ENCODE results near the gene RNF149. TPM values are rescaled to one million over a fixed set of nuclear protein-coding genes. Genes with fewer than 3 reads are reported as not detected.

RNF149 gene
- total RNA-seq = 94.0 TPM
- long read RNA-seq, transcript RNF149-201 (7 exons, 2,458 nt) = major isoform, 192 of 236 reads
- long read RNA-seq, partial matches to known transcripts = 18 of 236 reads
- long read RNA-seq, other reads (novel, unspliced or antisense) = 25 of 236 reads

- intact Hi-C loops (cut with DNase I) = no loop called here
- peaks cover 21% of the 10 kb centered on the region for H3K4me1 ChIP-seq
Observed at GRCh38 chr2:101308432-101309210, at the start of gene RNF149. TSS of gene RNF149 (minus strand) at chr2:101308701. CDS start at chr2:101308588, 113 bp downstream.

DNA sequence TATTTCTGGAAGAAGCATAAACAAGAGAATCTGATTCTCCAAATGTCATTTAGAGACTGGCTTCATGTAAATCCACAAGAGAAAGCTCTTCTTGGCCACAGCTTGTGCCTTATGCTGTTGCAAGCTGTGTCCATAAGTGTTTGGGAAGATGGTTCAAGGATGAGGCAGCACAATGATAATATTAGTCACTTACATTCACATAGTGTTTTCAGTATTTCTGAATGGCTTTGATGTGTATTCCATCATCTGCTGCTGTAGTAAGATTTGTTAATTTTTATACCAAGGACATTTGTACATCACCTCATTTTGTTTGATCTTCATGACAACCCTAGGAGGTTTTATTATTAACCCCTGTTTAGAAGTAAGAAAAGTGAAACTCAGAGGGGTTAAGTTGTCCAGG, 48.9 kb upstream of the RNF149 start:
- intact Hi-C loops (cut with DNase I) = no loop called here
- H3K9me3 ChIP-seq = no peaks in the 10 kb centered on the region
- H3K27ac ChIP-seq = no peak overlapping the region
- H3K4me3 ChIP-seq = no peak overlapping the region
- H3K36me3 ChIP-seq = no peaks in the 10 kb centered on the region
- no peak for TF ChIP-seq CTCF (IDR thresholded peaks at IDR 0.05)
- no peak for ATAC-seq
- DNase-seq = no peak
- no peaks in the 10 kb centered on the region for H3K4me1 ChIP-seq
- H3K27me3 ChIP-seq = no peaks in the 10 kb centered on the region

More at GRCh38 chr2:101308432-101309210, at the start of gene RNF149:
- peak; percentile 98 for DNase-seq
- Histone ChIP-seq H3K9me3 (no peaks in the 10 kb centered on the region), H3K36me3 (no peaks in the 10 kb centered on the region), H3K4me3 (peak within 1 kb of the TSS; percentile 95), H3K27me3 (no peaks in the 10 kb centered on the region), H3K27ac (peak within 1 kb of the TSS; percentile 95)
- ATAC-seq = peak; percentile 94
- no peak for TF ChIP-seq CTCF (IDR thresholded peaks at IDR 0.05)

- Histone ChIP-seq H3K27ac (no peak overlapping the region), H3K36me3 (no peaks in the 10 kb centered on the region), H3K27me3 (no peaks in the 10 kb centered on the region), H3K4me3 (no peak overlapping the region), H3K4me1 (no peaks in the 10 kb centered on the region), H3K9me3 (no peaks in the 10 kb centered on the region)
- no peak for ATAC-seq
- TF ChIP-seq CTCF (IDR thresholded peaks at IDR 0.05) = no peak
- intact Hi-C loops (cut with DNase I) = no loop called here
- no peak for DNase-seq
Observed at GRCh38 chr2:101356521-101356920, 48.0 kb upstream of the RNF149 start.

DNA sequence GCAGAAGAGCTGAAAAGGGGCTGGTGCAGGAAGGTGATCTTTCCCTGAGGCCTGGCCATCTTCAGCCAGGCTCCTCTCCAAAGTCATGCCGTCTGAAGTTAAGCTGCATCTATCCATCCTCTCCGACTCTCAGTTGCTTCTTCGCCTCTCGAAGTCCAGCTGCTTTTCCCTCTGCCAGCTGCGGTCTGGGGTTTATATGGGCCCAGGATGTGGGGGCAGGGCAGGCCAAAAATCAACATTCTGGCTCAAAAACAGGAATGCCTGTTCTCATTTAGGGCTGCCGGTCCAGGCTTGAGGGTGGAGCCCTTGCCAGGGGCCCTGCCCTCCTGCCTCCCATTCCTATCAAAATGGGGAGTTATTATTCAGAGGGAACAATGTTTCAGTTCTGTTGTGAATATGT, 47.6 kb upstream of the RNF149 start:
- H3K4me3 ChIP-seq = no peak overlapping the region
- intact Hi-C loops (cut with DNase I) = no loop called here

DNA sequence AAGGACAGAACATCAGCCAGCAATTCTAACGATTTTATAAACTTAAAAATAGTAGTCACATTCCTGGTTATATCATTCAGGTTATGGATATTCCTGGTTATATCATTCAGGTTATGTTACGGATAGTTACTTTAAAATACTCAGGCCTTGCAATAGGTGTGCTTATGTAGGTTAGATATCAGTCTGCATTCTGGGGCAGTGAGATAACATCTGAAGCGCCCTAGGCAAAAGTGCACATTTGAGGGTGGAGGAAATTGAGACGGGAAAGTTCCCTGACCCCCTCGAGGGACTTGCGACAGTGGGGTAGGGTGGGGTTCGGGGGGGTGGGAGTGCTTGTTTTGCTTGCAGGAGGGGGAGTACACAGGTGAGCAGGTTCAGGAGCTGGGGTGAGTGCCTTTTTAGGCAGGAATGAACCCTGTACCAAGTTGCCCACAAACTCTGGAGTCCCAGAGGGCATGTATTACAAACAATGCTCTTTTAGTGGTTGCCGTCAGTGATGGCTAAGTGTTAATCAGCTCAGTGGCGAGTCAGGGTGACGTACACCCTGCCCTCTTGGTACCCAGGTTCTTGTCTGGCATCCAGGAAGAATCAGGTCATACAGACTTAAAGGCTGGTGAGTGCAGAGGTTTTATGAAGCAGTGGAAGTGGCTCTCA, 47.0 kb upstream of the RNF149 start:
- ATAC-seq (no peak), DNase-seq (no peak)
- H3K4me1 ChIP-seq = no peaks in the 10 kb centered on the region
- H3K27me3 ChIP-seq = no peaks in the 10 kb centered on the region
- intact Hi-C loops (cut with DNase I) = no loop called here
- H3K9me3 ChIP-seq = no peaks in the 10 kb centered on the region
- no peak for TF ChIP-seq CTCF (IDR thresholded peaks at IDR 0.05)
- no peaks in the 10 kb centered on the region for H3K36me3 ChIP-seq
- H3K27ac ChIP-seq = no peak overlapping the region
- no peak overlapping the region for H3K4me3 ChIP-seq

More for the DNA sequence above, 47.6 kb upstream of the RNF149 start:
- Histone ChIP-seq H3K27me3 (no peaks in the 10 kb centered on the region), H3K4me1 (no peaks in the 10 kb centered on the region), H3K9me3 (no peaks in the 10 kb centered on the region), H3K27ac (no peak overlapping the region), H3K36me3 (no peaks in the 10 kb centered on the region)
- ATAC-seq (no peak), DNase-seq (no peak)
- TF ChIP-seq CTCF (IDR thresholded peaks at IDR 0.05) = no peak

Measured in upper lobe of right lung (tissue), 1 donor.